A673 (cell line): Measurements from ENCODE around the gene TPTE2. TPM values are rescaled to one million over a fixed set of nuclear protein-coding genes. Genes with fewer than 3 reads are reported as not detected.

ENCODE experiments used
- BruUV-seq: library from RNA; stranded (reverse); fragments of 400-500 nt; replicated peaks from 2 replicates; lab custom pipeline; 2021; lab: Mats Ljungman, UMichigan
- CTCF ChIA-PET: fragments of 300-600 bp; sonication (Branson Sonifier 250); formaldehyde crosslinking; loops from one replicate; lab custom pipeline; 2022; ENCODE audit warnings: antibody characterized with exemption; lab: Charles Lee
- POLR2A ChIA-PET: fragments of 300-600 bp; sonication (Branson Sonifier 250); formaldehyde crosslinking; loops from one replicate; lab custom pipeline; 2022; ENCODE audit warnings: antibody characterized with exemption; ENCODE audit not compliant: low non-redundant PET; lab: Charles Lee
- DNase-seq: peaks from one replicate; pipeline ENCODE4 v3.0.0-alpha.2; 2015; ENCODE audit warnings: low spot score
- H3K27ac ChIP-seq: fragments of 200-600 bp; sonication (generic); 2 replicates; pipeline ENCODE4 v1.5.1; 2016; ENCODE audit warnings: mixed run types, low read depth, mild to moderate bottlenecking, mixed read lengths, antibody characterized with exemption, low read length; ENCODE audit not compliant: poor library complexity, severe bottlenecking
- H3K27me3 ChIP-seq: fragments of 200-600 bp; sonication (generic); replicated peaks from 2 replicates; pipeline ENCODE4 v1.6.1; 2017; ENCODE audit warnings: mixed run types, low read depth, mild to moderate bottlenecking, mixed read lengths, antibody characterized with exemption, low read length; ENCODE audit not compliant: insufficient read depth, poor library complexity
- H3K36me3 ChIP-seq: fragments of 200-600 bp; sonication (generic); 2 replicates; pipeline ENCODE4 v1.6.1; 2016; ENCODE audit warnings: mixed run types, mild to moderate bottlenecking, mixed read lengths, antibody characterized with exemption, low read length; ENCODE audit not compliant: insufficient read depth, poor library complexity, severe bottlenecking
- H3K4me1 ChIP-seq: fragments of 200-600 bp; sonication (generic); 2 replicates; pipeline ENCODE4 v1.6.1; 2017; ENCODE audit warnings: mixed run types, mild to moderate bottlenecking, mixed read lengths, antibody characterized with exemption, low read length; ENCODE audit not compliant: insufficient read depth, poor library complexity, severe bottlenecking
- H3K4me3 ChIP-seq: fragments of 200-600 bp; sonication (generic); 2 replicates; pipeline ENCODE4 v1.5.1; 2016; ENCODE audit warnings: low read depth, mixed run types, mild to moderate bottlenecking, mixed read lengths, low read length; ENCODE audit not compliant: poor library complexity, severe bottlenecking
- H3K9me3 ChIP-seq: fragments of 200-600 bp; sonication (generic); 2 replicates; pipeline ENCODE4 v1.6.1; 2016; ENCODE audit warnings: mixed run types, low read depth, mild to moderate bottlenecking, mixed read lengths, antibody characterized with exemption, low read length; ENCODE audit not compliant: poor library complexity, severe bottlenecking
- CTCF ChIP-seq: fragments of 300-800, 200-600 bp; sonication (generic); conservative IDR thresholded peaks from 2 replicates; pipeline ENCODE4 v1.5.1; 2017; ENCODE audit warnings: low read depth, mild to moderate bottlenecking, antibody characterized with exemption, low read length, moderate library complexity, mixed read lengths
- EZH2 ChIP-seq: fragments of 200-600 bp; sonication (generic); IDR thresholded peaks from 2 replicates; pipeline ENCODE4 v1.6.1; 2017; ENCODE audit warnings: borderline replicate concordance, low read depth, mild to moderate bottlenecking, mixed read lengths, antibody characterized with exemption, low read length; ENCODE audit not compliant: poor library complexity, severe bottlenecking
- intact Hi-C: fragments of 100-400 bp; cut with micrococcal nuclease; formaldehyde crosslinking; loops from one replicate; pipeline ENCODE4 v1.10.0; 2022; ENCODE audit not compliant: unreplicated experiment
- total RNA-seq: library from RNA; stranded (reverse); gene quantifications from 2 replicates; pipeline ENCODE4 v1.2.3, GENCODE V29; 2021

TPTE2 gene
- total RNA-seq, 1 experiment from 2014 or later, result 27.5 TPM

GRCh38 chr13:19592657-19593180 lies 31.4 kb upstream of the TPTE2 start:
- intact Hi-C loops, result no loop called here
- H3K36me3 ChIP-seq, result no peaks in the 10 kb centered on the region
- no peaks in the 10 kb centered on the region for H3K27me3 ChIP-seq
- BruUV-seq, result no TSS peak
- ChIA-PET POLR2A (no interaction called here), CTCF (no interaction called here)
- H3K27ac ChIP-seq, result no peak overlapping the region
- no peak overlapping the region for H3K4me3 ChIP-seq
- H3K9me3 ChIP-seq, result no peaks in the 10 kb centered on the region
- TF ChIP-seq EZH2 (no peak), CTCF (no peak)
- no peaks in the 10 kb centered on the region for H3K4me1 ChIP-seq
- DNase-seq, result no peak

- DNase-seq, result no peak
- TF ChIP-seq EZH2 (no peak), CTCF (no peak)
- Histone ChIP-seq H3K27me3 (no peaks in the 10 kb centered on the region), H3K4me1 (peaks cover 6% of the 10 kb centered on the region), H3K36me3 (no peaks in the 10 kb centered on the region), H3K27ac (no peak overlapping the region), H3K4me3 (no peak overlapping the region), H3K9me3 (no peaks in the 10 kb centered on the region)
- BruUV-seq, result no TSS peak
- intact Hi-C loops, result no loop called here
- CTCF ChIA-PET, result no interaction called here
- POLR2A ChIA-PET, result no interaction called here
Observed at GRCh38 chr13:19591864-19592263, 30.5 kb upstream of the TPTE2 start.

GRCh38 chr13:19590423-19590822 lies 29.1 kb upstream of the TPTE2 start:
- Histone ChIP-seq H3K27ac (no peak overlapping the region), H3K9me3 (no peaks in the 10 kb centered on the region), H3K4me1 (peaks cover 9% of the 10 kb centered on the region), H3K36me3 (no peaks in the 10 kb centered on the region), H3K4me3 (no peak overlapping the region), H3K27me3 (no peaks in the 10 kb centered on the region)
- TF ChIP-seq EZH2 (no peak), CTCF (no peak)
- CTCF ChIA-PET, result no interaction called here
- POLR2A ChIA-PET, result no interaction called here
- intact Hi-C loops, result no loop called here
- BruUV-seq, result no TSS peak
- no peak for DNase-seq
